OCI-M1 (cell line): ENCODE measurements around the gene SF3A2.

Source experiments
- DNase-seq: peaks from one replicate; lab custom pipeline; 2025; lab: John Stamatoyannopoulos, UW

SF3A2 gene

DNA sequence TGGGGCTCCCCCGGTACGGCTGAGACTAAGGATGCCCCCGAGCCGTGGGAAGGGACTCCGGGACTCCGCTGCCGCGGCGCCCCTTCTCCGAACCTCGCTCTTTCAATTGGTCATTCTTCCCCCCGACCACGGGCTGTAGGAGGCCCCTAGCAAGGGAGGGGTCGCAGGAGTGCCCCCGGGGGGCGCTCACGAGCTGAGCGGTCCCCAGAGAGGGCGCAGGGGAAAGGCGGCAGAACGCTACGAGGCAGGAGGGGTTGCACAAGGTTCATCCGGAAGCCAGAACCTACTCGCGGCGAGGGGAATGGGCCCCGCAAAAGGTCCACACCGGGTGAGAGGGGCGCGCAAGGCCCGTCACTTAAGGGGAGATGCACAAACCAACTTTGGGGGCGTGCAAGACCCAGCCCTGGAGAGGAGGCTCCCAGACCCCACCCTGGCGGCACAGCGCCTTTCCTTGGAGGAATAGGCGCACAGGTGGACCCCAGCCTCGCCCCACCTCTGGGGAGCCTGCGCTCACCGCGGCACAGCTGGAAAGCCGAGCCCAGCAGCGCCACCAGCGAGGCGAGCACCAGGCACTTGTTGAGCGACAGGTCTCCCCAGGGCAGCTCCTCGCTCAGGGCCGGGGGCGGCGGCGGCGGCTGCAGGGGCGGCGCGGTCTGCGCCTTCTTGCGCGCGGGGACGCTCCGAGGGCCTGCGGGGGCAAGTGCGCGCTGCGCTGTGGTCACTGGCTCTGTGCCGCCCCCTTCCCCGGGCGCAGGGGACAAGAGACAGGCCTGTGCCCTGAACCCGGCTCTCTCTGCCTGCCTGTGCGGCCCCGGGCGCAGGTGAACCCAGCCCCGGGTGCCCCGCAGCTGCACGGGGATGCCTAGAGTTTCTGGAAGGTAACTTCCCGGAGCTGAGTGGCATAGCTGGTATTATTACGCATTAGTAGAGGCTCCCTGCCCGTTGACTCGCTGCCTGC, 16.8 kb downstream of the SF3A2 start:
- no peak for DNase-seq

DNA sequence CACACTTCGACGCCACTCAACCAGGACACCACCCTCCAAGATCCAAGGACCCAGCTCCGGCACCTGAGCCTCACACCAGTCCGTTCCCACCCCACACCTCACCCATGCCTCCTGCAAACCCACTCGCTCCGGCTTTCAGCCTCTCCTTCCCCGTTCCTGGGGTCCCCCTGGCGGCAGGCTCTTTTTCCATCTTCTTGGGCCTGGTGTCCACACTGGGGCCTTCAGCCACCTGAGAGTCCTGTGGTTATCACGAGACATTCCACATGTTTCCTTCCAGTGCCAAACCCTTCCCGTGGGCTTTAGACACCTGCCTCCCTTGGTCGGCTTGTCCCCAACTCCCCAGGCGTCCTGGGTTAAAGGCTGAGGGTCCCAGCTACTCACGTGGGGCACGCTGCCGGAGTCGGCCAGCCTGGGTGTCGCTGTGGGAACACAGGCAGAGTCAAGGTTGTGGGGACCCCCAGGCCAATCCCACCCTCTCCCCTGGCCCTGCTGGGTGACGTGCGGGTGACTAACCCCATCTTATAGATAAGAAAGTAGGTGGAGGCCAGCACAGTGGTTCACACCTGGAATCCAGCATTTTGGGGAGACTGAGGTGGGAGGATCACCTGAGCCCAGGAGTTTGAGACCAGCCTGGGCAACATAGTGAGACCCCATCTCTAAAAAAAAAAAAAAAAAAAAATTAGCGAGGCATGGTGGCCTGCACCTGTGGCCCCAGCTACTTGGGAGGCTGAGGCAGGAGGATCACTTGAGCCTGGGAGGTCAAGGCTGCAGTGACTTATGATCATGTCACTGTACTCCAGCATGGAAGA, 17.6 kb downstream of the SF3A2 start:
- DNase-seq = no peak

DNA sequence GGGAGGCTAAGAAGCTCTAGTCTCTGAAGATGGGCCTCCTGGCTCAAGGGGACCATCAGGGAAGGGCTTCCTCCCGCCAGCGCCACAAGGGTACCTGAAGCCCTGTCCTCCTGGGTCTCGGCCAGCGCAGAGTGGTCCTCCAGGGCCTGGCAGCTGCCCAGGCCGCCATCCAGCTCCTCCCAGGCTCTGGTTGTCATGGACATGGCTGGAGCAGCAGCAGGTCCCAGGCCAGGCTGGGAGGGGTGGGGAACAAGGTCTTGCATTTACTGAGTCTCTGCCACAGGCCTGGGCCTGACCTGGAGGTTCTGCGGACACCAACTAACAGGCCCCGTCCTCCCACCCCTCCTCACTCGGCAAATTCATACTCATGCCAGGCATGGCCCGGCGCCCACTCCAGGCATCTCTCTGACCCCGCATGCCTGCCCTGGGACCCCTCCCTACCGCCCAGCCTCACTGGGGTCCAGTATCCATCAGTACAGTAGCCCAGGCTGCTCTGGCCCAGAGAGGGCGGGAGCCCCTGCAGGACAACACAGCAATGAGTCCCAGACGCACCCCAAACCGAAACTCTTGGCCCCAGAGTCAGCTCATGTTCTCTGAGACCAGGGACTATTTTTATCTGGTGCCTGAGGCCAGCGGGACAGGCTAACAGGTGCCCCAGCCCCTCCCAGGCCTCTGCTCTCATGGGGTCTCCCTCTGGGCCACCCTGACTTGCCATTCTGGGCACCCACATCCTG, 18.7 kb downstream of the SF3A2 start:
- DNase-seq = no peak

DNA sequence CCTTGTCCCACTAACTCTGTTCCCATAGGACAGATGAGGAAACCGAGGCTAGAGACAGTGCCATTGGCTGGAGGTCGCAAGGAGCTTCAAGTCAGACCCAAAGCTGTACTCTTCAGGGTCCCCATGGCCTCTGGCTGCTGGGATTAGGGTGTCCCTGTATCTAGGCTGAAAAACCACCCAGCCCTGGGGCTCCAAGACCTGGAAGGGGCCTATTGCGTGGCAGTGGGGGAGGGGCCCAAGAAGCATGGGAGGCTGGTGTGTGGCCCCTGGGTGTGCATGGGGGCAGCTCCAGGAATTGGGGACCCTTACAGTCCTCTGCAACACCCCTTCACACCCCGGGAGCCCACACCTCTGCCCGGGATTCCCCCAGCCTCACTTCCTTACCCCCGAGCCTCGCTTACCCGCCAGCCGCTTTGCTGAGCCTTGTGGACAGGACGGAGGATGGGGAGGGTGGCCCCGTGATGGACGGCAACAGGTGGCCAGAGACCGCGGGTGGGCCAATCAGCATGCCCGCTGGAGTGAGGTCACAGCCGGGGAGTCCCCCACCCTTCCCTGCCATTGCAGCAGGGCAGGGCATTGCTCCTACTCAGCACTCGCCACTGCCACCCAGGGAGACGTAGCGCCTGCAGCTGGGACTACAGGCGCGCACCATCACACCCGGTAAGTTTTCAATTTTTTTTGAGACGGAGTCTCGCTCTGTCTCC, 19.5 kb downstream of the SF3A2 start, which contains the start of gene JSRP1:
Gene JSRP1, minus strand, starts transcription at position 436 of the 704 bp plus-strand sequence. CDS start 1,103 bp downstream, outside the sequence.
- DNase-seq = no peak

DNA sequence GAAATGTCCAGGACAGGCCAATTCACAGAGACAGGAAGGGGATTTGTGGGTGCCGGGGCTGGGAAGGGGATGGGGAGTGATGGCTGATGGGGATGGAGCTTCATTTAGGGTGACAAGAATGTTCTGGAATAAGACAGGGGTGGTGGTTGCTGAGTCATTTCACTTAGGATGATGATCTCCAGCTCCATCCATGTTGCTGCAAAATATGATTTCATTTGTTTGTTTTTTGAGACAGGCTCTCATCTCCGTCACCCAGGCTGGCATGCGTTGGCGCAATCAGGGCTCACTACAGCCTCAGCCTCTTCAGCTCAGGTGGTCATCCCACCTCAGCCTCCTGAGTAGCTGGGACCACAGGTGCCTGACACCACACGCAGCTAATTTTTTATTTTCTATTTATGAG, 22.7 kb downstream of the SF3A2 start:
- DNase-seq = no peak

DNA sequence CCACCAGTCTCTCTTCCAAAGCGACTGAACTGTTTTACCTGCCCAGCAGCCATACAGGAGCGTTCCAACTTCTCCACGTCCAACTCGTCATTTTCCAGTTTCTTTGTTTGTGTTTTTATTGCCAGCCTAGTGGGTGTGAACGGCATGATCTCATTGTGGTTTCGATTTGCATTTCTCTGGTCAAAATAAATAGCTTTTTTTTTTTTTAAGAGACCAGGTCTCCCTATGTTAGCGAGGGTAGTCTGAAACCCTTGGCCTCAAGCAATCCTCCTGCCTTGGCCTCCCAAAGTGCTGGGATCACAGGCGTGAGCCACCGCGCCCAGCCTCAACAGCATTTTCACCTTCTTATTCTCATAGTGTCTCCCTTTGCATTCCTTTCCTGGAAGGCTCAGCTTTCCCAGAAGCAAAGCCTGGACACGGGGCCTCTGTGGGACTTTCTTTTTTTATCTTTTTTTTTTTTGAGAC, 23.7 kb downstream of the SF3A2 start:
- peak; percentile 49 for DNase-seq

DNA sequence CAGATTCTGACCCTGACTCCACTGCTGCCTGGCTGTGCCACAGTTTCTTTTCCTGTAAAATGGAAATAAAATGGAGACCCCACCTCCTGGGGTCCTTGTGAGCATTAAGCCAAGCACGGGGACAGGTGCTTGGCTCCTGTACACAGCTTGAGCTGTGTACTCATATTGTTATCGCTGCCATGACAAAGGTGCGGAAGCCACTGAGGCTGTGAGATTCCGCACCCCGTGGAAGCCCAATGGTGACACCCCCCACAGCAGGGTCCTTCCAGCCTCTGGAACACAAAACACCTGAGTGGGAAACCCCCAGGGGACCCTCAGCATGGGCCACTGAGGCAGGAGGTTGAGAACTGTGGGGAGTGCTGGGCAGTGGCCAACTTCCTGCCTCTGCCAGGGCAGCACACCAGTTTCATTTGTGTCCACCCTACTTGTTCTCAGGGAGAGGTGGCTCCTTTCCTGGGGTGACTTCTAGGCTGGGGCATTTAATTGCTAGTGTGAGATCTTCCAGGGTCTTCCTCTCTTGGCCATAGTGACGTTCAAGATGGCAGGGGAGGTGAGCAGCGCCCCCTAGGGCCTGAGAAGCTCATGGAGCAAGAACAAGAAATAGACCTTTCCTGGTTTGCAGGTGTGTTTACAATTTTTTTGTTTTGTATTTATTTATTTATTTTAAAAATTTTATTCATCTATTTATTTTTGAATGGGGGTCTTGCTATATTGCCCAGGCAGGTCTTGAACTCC, 25.0 kb downstream of the SF3A2 start:
- peak; percentile 65 for DNase-seq

DNA sequence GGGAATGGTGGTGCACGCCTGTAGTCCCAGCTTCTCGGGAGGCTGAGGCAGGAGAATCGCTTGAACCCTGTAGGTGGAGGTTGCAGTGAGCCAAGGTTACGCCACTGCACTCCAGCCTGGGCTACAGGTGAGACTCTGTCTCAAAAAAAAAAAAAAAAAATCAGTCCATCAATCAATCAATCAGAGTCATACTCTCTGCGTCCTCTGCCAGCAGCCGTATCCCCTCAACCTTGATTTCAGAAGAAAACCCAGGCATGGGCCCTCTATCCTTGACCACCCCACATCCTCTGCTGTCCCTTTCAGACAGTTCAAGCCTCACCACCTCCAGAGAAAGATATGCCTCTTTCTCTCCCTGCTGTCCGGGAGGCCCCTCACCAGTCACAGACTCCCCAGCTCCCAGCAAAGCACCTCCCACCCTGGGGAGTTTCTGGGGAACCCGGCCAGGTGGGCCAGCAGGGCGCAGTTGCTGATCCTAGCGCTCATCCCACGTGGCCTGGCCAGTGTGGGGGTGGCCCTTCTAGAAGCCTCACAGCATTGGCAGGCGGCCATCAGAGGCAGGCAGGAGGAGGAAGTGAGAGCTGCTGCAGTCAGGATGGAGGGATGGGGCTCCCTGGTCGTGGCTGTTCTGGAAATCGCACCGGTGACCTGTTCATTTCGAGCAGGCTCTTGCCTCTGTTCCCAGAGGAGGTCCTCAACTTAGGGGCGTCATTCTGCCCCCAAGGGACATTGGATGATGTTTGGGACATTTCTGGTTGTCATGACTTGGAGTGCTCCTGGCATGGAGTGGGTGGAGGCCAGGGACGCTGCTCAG, 29.8 kb downstream of the SF3A2 start:
- DNase-seq = peak; percentile 82

DNA sequence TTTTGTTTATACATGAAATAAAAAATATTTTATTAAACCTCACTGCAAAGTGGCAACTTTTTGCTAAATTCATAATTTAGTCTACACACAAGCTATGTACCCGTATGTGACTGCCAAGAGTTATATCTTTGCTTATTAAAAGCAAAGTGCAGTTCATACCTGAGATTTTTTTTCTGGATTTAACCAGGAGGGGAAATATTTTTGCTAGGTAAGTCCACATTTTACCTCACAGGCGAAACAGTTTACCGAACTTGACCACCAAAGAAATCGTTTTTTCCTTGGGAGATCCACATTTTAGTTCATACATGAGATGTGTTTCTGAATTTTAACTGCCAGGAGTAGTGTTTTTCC, 31.8 kb downstream of the SF3A2 start:
- no peak for DNase-seq

DNA sequence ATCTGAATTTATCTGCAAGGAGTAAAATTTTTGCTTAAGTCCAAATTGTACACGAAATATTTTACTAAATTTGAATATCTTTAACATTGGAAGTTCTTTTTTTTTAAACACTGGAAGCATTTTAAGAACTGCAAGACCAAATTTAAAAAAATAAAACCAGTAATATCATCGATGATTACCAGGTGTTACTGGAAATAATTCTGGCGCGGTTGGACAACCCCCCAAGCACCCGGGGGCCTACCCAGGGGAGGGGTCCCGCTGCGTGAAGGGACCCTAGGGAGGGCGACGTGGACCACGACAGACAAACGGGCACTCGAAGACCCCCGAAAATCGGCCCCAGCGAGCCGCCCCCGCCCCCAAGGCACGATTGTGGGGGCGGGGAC, 32.2 kb downstream of the SF3A2 start:
- DNase-seq = peak; percentile 48

DNA sequence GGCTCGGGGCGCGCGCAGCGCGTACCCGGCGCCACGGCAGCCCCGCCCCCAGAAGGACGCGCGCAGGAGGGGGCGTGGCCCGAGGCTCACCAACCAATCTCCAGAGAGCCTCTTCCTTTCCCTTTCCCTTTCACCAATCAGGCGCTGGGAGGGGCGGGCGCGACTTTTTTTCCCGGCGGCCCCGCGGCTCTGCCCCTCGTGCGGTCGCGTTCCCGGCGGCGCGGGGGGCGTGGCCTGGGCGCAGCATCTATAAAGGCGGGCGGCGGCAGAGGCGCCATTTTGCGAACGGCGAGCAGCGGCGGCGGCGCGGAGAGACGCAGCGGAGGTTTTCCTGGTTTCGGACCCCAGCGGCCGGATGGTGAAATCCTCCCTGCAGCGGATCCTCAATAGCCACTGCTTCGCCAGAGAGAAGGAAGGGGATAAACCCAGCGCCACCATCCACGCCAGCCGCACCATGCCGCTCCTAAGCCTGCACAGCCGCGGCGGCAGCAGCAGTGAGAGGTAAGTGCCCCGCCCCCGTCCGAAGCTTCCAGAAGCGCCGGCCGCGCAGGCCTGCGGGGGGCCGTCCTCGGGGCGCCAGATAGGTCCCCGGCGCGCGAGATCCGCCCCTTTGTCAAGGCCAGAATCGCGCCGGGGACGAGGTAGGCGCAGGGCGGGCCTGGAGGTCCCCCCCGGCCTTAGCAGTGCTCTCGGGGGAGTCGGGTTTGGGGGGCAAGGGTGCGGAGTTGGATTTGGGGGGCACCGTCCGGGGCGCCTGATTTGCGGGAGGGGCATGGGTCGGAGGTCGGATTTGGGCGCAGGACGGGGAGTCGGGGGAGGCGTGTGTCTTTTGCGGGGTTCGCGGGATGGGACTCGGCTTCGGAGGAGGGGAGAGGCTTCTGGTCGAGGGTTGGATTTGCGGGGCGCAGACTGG, 32.9 kb downstream of the SF3A2 start:
- peak; percentile 94 for DNase-seq

DNA sequence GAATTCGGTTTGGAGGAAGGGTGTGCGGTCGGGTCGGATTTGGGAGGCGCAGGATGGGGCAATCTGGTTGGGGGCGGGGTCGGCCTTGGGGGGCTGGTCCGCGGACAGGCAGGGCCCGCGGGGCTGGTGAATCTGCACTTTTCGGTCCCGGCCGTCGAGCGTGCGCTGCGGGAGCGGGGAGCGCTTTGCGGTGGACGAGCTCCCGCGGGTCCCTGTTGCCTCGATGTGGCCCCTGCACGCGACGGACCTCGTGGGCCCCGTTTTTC, 33.5 kb downstream of the SF3A2 start:
- DNase-seq = no peak

DNA sequence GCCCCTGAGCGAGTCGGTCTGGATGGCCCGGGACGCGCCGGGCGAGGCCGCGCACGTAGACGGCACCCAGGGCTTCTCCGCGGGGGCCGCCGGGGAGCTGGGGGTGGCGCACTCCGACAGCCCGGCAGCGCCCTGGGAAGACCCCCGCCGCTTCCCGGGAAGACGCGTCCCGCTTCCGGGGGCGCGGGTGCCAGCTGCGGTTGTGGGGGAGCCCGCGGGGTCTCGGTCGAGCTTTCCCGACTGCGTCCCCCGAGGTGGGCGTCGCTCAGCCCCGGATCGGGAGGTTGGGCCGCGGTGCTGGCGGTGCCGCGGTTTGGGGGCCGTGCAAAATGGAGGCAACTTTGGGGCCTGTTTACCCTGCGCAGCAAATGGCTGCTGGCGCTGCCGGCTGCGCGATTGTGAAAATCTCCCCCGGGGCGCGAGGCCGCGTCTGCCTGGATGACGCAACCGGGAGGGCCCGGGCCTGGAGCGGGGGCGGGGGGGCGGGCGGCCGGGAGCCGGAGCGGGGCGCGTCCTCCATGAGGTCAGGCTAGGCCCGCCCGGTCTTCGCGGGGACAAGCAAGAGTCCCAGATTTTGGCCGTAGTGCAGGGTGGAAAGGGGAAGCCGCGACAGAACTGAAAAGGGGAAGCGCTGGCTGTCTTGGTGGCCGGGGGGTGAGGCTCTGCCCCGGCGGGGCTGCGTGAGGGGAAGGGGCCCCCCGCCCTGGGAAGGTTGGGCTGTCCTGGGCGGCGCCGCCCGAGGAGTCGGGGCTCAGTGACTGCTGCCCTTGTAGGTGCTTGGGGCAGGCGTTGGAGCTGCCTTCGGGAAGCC, 34.0 kb downstream of the SF3A2 start:
- peak; percentile 68 for DNase-seq

DNA sequence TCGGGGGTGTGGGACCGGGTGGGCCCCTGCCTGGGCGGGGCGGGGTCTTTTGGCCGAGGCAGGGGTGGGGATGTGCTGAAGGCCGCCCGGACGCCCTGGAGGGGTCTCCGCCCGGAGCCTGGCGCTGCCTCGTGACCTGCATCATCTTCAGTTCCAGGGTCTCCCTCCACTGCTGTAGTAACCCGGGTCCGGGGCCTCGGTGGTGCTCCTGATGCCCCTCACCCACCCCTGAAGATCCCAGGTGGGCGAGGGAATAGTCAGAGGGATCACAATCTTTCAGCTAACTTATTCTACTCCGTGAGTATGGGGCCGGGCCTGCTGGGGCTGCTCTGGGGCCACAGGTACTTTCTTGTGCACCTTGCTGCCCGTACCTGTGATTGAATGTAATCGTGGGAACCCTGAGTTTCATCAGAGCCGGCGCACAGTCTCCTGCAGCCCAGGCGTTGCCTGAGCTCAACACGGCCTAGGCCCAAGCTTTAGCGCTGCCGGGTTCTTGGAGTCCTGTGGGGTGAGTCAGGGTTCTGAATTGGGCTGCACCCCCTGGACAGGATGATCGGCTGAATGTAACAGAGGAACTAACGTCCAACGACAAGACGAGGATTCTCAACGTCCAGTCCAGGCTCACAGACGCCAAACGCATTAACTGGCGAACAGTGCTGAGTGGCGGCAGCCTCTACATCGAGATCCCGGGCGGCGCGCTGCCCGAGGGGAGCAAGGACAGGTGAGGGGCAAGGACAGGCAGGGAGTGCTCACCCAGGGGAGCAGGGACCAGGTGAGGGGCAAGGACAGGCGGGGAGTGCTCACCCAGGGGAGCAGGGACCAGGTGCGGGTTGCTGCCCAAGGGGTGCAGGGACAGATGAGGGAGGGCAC, 34.8 kb downstream of the SF3A2 start:
- peak; percentile 26 for DNase-seq

DNA sequence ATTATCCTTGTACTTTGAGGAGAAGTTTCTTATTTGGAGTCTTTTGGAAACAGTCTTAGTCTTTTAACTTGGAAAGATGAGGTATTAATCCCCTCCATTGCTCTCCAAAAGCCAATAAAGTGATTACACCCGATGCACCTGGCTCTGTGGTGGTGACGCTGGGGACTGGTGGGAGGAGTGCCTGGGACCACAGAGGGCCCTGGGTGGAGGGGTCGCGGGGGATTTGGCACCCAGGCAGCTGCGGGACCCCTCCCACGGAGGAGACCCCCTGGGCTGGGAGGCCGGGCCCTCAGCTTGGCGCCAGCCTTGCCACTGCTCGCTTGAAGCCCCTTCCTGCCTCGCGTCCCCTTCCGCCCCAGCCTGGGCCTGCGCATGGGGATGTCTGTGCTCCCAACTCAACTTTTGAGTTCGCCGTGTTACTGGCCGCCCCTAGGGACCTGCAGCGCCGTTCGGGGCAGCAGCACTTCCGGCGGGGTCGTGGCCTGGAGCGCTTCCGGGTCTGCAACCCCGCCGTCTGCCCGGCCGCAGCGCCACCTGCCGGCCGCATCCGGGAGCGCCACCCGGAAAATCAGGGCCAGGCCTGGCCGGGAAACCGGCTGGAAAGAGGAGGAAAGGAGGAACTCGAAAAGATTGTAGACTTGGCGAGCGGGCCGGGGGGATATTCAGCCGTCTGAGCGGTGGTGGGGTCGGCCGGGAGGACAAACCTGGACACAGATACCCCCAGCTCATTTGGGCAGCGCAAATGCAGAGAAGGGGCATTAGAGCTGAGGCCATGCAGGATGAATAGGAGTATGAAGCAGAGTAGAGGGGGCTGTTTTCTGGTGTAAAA, 36.9 kb downstream of the SF3A2 start:
- peak; percentile 91 for DNase-seq

DNA sequence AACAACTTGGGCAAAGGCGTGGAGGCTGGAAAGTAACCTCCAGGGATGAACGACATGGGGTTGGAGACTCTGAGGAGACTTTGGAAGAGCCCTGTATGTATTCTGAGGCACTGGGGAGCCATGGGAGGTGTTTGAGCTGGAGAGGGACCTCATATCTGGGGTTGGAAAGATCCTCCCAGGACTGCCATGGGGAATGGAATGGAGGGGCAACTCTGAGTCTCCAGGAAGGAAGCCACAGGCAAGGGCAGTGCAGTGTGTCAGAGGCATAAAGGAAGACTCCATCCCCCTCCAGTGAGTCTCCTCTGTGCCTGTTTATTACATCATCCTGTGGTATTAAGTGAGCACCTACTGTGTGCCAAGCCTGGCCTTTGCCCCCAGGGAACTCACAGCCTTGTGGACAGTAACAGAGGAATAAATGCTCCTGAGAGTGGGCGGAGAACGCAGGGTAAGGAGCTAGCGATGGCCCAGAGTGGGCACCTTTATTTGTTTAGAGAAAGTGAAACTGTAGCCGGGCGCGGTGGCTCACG, 37.6 kb downstream of the SF3A2 start:
- peak; percentile 51 for DNase-seq
